Adrenal gland (tissue), 12 donors: ENCODE results near the gene CENPP. TPM values are rescaled to one million over a fixed set of nuclear protein-coding genes. Genes with fewer than 3 reads are reported as not detected.

Source experiments
- DNase-seq, 7 donors: peaks; one replicate each; pipeline ENCODE4 v3.0.0-alpha.2; 2019 to 2020
- H3K27ac ChIP-seq, 5 donors: fragments of 200-600 bp; sonication (generic) in 4 of 5; 1 replicate in 3 of 5; 2 replicates in 2 of 5; pipeline versions ENCODE4 v1.5.1 to v1.8.0; 2016 to 2020; ENCODE audit warnings: mild to moderate bottlenecking in 1 of 5
- H3K27me3 ChIP-seq: fragments of 200-600 bp; 2 replicates; pipeline ENCODE4 v1.8.0; 2021
- H3K36me3 ChIP-seq, 2 donors: fragments of 200-600 bp; replicated peaks in 1 of 2; 1 replicate in 1 of 2; 2 replicates in 1 of 2; pipeline versions ENCODE4 v1.5.1 to v1.8.0; 2018 to 2022
- H3K4me1 ChIP-seq, 2 donors: fragments of 200-600 bp; replicated peaks in 1 of 2; 1 replicate in 1 of 2; 2 replicates in 1 of 2; pipeline versions ENCODE4 v1.5.1 to v1.8.0; 2018 to 2021
- H3K4me3 ChIP-seq, 4 donors: fragments of 200-600 bp; sonication (generic) in 3 of 4; one replicate each; pipeline ENCODE4 v1.5.1; 2016 to 2018
- H3K9me3 ChIP-seq, 3 donors: fragments of 200-600 bp; sonication (generic) in 1 of 3; replicated peaks in 1 of 3; 1 replicate in 2 of 3; 2 replicates in 1 of 3; pipeline versions ENCODE4 v1.5.1 to v1.8.0; 2016 to 2021
- CTCF ChIP-seq, 6 experiments: fragments of 450-650 bp in 4 of 6; fragments of 200-600 bp in 2 of 6; sonication (generic) in 1 of 6; IDR thresholded peaks; 1 replicate in 5 of 6; 2 replicates in 1 of 6; pipeline versions ENCODE4 v1.5.1 to v1.8.0; 2016 to 2021; ENCODE audit warnings: antibody characterized with exemption in 6 of 6, mild to moderate bottlenecking in 2 of 6, moderate library complexity in 1 of 6
- POLR2A ChIP-seq, 2 donors: fragments of 450-650 bp; IDR thresholded peaks; one replicate each; pipeline ENCODE4 v1.6.1; 2017; ENCODE audit warnings: antibody characterized with exemption in 2 of 2, mild to moderate bottlenecking in 2 of 2, moderate library complexity in 1 of 2
- WGBS, 4 donors: extraction: QIAGEN DNeasy Blood & Tissue Kit in 2 of 4; methylation state at CpG; one replicate each; pipeline versions ENCODE4 v1.1.5 to v1.1.7; 2013 to 2017; 5-methylcytosine and 5-hydroxymethylcytosine counted together
- intact Hi-C, 2 donors: fragments of 100-400 bp; cut with DNase I; formaldehyde crosslinking; loops; one replicate each; pipeline versions ENCODE4 v1.14.1 to v1.15.0; 2022 to 2023
- polyA plus RNA-seq, 3 donors: library from polyadenylated mRNA; stranded (reverse); fragments of 200-250 nt in 2 of 3; fragments of 350-450 nt in 1 of 3; fragmentation: Illumina TruSeq in 1 of 3; extraction: RNeasy Lipid Tissue Mini Kit (QIAGEN cat#74804) in 1 of 3; gene quantifications; one replicate each; pipeline ENCODE4 v1.2.3, GENCODE V29; 2013 to 2014
- total RNA-seq, 9 donors: library from RNA; depleted of rRNA in 4 of 9; stranded (reverse); fragments of >200 nt in 4 of 9; fragments of 120-200 nt in 1 of 9; fragmentation: NEBNext Ultra II Directional in 1 of 9; extraction: Animal tissue kit (Norgen Biotek cat#: 25700) in 1 of 9; gene quantifications; one replicate each; pipeline versions ENCODE4 v1.1.0 to v1.2.4, GENCODE V29; 2013 to 2023
- donor health status: healthy with polysubstance abuse.
- donor health status: Bipolar disorder and iron deficiency.
- donor health status: DM: yes; HTN: yes; CAD: no.
- donor health status: DM: no; HTN: no; CAD: no.
- donor health status: DM: no; HTN: no; CAD: no.
- donor health status: DM: yes; HTN: yes; CAD: no.

Gene CENPP
- total and polyA plus RNA-seq, 12 donors: 1.1 to 14.0 (median 3.1) TPM

DNA sequence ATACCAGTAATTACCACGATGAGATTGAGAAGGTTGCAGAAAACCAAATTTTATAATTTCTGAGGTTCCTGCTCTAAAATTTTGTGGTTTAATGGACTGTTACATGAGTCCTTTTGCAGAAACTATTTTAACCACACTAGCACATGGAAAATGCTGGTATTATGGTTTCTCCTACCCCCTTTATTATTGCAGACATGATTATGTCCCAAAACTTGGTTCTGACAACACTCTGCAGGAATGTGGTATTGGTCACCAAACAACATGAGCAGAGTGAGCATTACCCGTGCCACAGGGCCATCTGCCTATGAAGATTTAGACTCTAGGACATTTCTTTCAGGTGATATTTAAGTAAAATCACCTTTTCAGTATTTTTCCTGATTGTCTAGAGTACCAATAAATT lies 212.8 kb downstream of the CENPP start:
- no peak overlapping the region for H3K4me3 ChIP-seq
- intact Hi-C loops: no loop called here
- 69 to 88% (median 84%) methylated on average over 2 of the region's 2 CpGs for WGBS, 4 donors

DNA sequence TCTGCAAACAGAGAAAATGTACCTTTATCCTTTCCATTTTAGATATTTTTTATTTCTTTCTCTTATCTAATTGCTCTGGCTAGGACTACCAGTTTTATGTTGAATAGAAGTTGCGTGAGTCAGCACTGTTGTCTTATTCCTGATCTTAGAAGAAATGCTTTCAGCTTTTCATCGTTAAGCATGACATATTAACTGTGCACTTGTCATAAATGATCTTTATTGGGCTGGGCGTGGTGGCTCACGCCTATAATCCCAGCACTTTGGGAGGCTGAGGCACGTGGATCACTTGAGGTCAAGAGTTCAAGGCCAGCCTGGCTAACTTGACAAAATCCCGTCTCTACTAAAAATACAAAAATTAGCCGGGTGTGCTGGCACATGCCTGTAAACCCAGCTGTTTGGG lies 218.2 kb downstream of the CENPP start:
- Histone ChIP-seq H3K27ac (no peak overlapping the region), H3K4me3 (no peak overlapping the region), H3K36me3 (no peaks in the 10 kb centered on the region), H3K27me3 (no peaks in the 10 kb centered on the region), H3K9me3 (no peaks in the 10 kb centered on the region), H3K4me1 (no peaks in the 10 kb centered on the region)
- WGBS, 4 donors: 81 to 88% (median 84%) methylated on average over 7 of the region's 7 CpGs
- no peak for TF ChIP-seq CTCF (IDR thresholded peaks at IDR 0.05)
- TF ChIP-seq POLR2A (IDR thresholded peaks at IDR 0.05): no peak
- no peak for DNase-seq
- intact Hi-C loops: no loop called here

More for the DNA sequence above, 212.8 kb downstream of the CENPP start:
- Histone ChIP-seq H3K4me1 (peaks cover 0 to 8% of the 10 kb centered on the region in 2 donors), H3K27me3 (no peaks in the 10 kb centered on the region), H3K9me3 (no peaks in the 10 kb centered on the region), H3K27ac (no peak overlapping the region), H3K36me3 (no peaks in the 10 kb centered on the region)
- no peak for DNase-seq
- TF ChIP-seq POLR2A (IDR thresholded peaks at IDR 0.05) (no peak), CTCF (IDR thresholded peaks at IDR 0.05) (no peak)

GRCh38 chr9:92545002-92545510 lies 219.3 kb downstream of the CENPP start:
- Histone ChIP-seq H3K27ac (no peak overlapping the region), H3K4me3 (no peak overlapping the region), H3K27me3 (no peaks in the 10 kb centered on the region), H3K4me1 (no peaks in the 10 kb centered on the region), H3K36me3 (no peaks in the 10 kb centered on the region), H3K9me3 (no peaks in the 10 kb centered on the region)
- no peak for TF ChIP-seq POLR2A (IDR thresholded peaks at IDR 0.05)
- intact Hi-C loops: no loop called here
- WGBS, 4 donors: 93 to 98% (median 96%) methylated on average over 14 to 33 of the region's 33 CpGs
- no peak for DNase-seq

GRCh38 chr9:92547356-92547755 lies 221.6 kb downstream of the CENPP start:
- no peak overlapping the region for H3K27ac ChIP-seq
- peak overlapping the region in 1 of 4 donors; percentile 4 for H3K4me3 ChIP-seq
- no peaks in the 10 kb centered on the region for H3K9me3 ChIP-seq
- no peaks in the 10 kb centered on the region for H3K4me1 ChIP-seq
- DNase-seq: no peak
- intact Hi-C loops: no loop called here
- no peaks in the 10 kb centered on the region for H3K36me3 ChIP-seq
- no peak for TF ChIP-seq POLR2A (IDR thresholded peaks at IDR 0.05)
- TF ChIP-seq CTCF (IDR thresholded peaks at IDR 0.05): no peak
- no peaks in the 10 kb centered on the region for H3K27me3 ChIP-seq
- WGBS, 4 donors: 78 to 98% (median 89%) methylated on average over 3 of the region's 3 CpGs

DNA sequence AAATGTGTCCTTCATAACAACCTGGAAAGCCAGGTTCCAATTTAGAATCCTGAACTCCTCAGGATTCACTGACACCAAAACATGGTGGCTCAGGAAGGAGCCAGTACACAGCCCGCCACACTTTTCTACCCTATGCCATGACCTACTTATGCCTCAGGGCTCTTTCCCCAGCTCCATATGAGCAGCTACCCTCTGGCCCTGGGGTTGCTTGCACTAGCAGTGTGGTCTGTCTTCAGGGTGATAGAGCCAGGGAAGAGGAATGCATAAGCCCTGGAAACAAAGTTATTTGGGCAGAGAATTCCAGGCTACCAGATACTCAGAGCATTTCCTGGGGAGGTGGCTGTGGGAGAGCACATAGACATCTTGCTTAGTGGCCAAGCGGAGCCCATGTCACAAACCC lies 225.0 kb downstream of the CENPP start:
- no peak for DNase-seq
- Histone ChIP-seq H3K27me3 (no peaks in the 10 kb centered on the region), H3K4me3 (no peak overlapping the region), H3K4me1 (no peaks in the 10 kb centered on the region), H3K9me3 (no peaks in the 10 kb centered on the region), H3K27ac (no peak overlapping the region), H3K36me3 (no peaks in the 10 kb centered on the region)
- TF ChIP-seq CTCF (IDR thresholded peaks at IDR 0.05): no peak
- TF ChIP-seq POLR2A (IDR thresholded peaks at IDR 0.05): no peak
- 84 to 97% (median 92%) methylated on average over 2 of the region's 2 CpGs for WGBS, 4 donors
- intact Hi-C loops: no loop called here
